LNCaP clone FGC (cell line): ENCODE results near the gene ALDH1A1.
A peak's percentile ranks its signal among the peaks of the same experiment; 100 is the strongest.

Source experiments
- DNase-seq: peaks from one replicate; pipeline ENCODE4 v3.0.0-alpha.2; 2011; ENCODE audit warnings: low read depth
- H3K4me3 ChIP-seq: 2 replicates; pipeline ENCODE4 v1.5.1; 2011; ENCODE audit warnings: mild to moderate bottlenecking, low read depth, low read length, control low read depth
- CTCF ChIP-seq: IDR thresholded peaks from 2 replicates; pipeline ENCODE4 v1.5.1; 2012; ENCODE audit warnings: mild to moderate bottlenecking; ENCODE audit not compliant: control insufficient read depth, insufficient read depth; ENCODE audit errors: extremely low read depth

The ALDH1A1 gene

DNA sequence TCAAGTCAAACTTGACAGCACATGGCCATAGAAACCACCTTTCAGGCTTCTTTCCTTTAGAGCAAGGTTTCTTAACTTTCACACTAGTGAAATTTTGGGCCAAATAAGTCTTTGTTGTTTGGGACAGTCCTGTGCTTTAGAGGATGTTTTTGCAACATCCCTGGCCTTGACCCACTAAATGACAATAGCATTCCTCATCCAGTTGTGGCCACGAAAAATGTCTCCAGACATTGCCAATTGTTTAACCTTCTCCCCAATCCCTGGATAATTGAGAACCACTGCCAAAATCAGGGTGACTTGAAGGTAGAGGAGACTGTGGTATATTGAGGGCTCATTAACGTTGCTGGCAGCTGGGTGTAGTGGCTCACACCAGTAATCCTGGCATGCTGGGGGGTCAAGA is 72.0 kb downstream of the ALDH1A1 start:
- no peak for TF ChIP-seq CTCF
- no peak overlapping the region for H3K4me3 ChIP-seq
- no peak for DNase-seq

DNA sequence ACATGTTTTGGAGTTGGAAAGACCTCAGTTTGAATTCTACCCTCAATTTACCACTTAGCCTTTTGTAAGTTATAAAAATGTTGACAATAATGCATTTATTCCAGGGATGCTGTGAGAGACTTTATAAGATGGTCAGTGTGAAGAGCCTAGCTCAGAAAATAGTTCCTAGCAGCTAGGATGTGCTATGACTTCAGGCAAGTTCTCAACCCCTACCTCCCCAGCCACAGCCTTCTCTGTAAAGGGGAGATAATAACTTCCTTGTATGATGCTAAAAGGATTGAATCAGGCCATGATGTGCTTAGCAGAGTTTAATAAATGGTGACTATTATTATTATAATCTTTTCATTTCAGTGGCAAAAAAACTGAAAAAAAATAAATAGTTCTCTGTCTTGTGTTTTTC is 77.6 kb downstream of the ALDH1A1 start:
- H3K4me3 ChIP-seq: no peak overlapping the region
- no peak for DNase-seq
- no peak for TF ChIP-seq CTCF

- H3K4me3 ChIP-seq: no peak overlapping the region
- DNase-seq: no peak
- no peak for TF ChIP-seq CTCF
Measured at GRCh38 chr9:72874344-72874743, 78.5 kb downstream of the ALDH1A1 start.

DNA sequence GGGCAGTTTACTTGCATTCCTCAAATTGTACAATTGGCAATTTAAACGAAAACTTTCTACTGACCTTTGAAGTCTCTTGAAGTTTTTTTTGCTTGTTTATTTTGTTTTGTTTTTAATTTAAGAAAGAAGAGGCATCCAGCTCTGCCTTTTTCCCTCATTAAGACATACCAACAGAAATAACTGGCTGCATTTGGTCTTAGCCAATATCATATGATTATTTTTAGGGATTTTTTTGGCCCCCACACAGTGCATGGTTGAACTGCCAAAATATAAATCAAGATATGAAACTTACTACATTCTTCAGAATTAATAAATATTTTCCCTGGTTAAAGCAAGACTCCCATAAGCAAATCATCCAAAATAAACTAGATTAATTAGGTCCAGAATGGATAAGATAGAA is 79.4 kb downstream of the ALDH1A1 start:
- no peak for DNase-seq
- H3K4me3 ChIP-seq: no peak overlapping the region

DNA sequence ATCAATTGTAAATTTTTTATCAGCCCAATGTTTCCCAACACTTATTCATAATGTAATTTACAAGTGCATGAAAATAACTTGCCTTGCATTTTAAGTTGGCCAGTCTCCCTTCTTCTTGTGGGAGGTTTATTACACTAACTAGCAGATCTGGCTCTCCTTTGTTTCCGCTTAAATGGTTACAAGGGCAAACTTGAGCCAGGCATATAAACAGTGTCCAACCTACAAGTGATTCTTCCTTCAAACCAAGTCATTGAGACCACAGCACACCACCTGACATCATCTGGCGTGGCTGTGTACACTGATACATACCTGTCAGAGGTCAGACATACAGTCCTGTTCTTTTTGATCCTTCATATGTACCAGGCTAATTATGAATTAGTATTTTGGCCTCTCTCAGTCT is 80.1 kb downstream of the ALDH1A1 start:
- no peak for TF ChIP-seq CTCF
- H3K4me3 ChIP-seq: no peak overlapping the region
- DNase-seq: no peak

More for the DNA sequence above, 79.4 kb downstream of the ALDH1A1 start:
- TF ChIP-seq CTCF: no peak

- 0 out of 2 replicates have a peak, but pooled peaks have one; percentile 32 for TF ChIP-seq CTCF
Measured at GRCh38 chr9:72871685-72872084, 81.2 kb downstream of the ALDH1A1 start.

GRCh38 chr9:72864327-72864726 is 88.5 kb downstream of the ALDH1A1 start:
- H3K4me3 ChIP-seq: no peak overlapping the region
- TF ChIP-seq CTCF: no peak
- no peak for DNase-seq

More at GRCh38 chr9:72871685-72872084, 81.2 kb downstream of the ALDH1A1 start:
- no peak overlapping the region for H3K4me3 ChIP-seq
- DNase-seq: no peak
